KMS-11 (cell line): Measurements from ENCODE around the gene TAAR8.

ENCODE experiments used
- H2AFZ ChIP-seq: fragments of 200-600 bp; sonication (generic); 2 replicates; pipeline ENCODE4 v1.6.1; 2016; ENCODE audit warnings: antibody characterized with exemption, mixed run types, low read depth
- H3K27ac ChIP-seq: fragments of 200-600 bp; sonication (generic); 2 replicates; pipeline ENCODE4 v1.6.1; 2016; ENCODE audit warnings: mild to moderate bottlenecking, mixed run types
- H3K27me3 ChIP-seq: fragments of 200-600 bp; sonication (generic); 2 replicates; pipeline ENCODE4 v1.6.1; 2017; ENCODE audit warnings: mild to moderate bottlenecking, low read depth, mixed run types, moderate library complexity; ENCODE audit not compliant: insufficient read depth
- H3K36me3 ChIP-seq: fragments of 200-600 bp; sonication (generic); 2 replicates; pipeline ENCODE4 v1.6.1; 2017; ENCODE audit warnings: mild to moderate bottlenecking, mixed run types; ENCODE audit not compliant: insufficient read depth
- H3K4me1 ChIP-seq: fragments of 200-600 bp; sonication (generic); 2 replicates; pipeline ENCODE4 v1.6.1; 2016; ENCODE audit warnings: mild to moderate bottlenecking, low read depth, mixed run types; ENCODE audit not compliant: poor library complexity, severe bottlenecking
- H3K4me2 ChIP-seq: fragments of 200-600 bp; sonication (generic); 2 replicates; pipeline ENCODE4 v1.7.0; 2016; ENCODE audit warnings: mild to moderate bottlenecking, mixed run types
- H3K4me3 ChIP-seq: fragments of 200-600 bp; sonication (generic); IDR thresholded peaks from 2 replicates; pipeline ENCODE4 v1.6.1; 2017; ENCODE audit warnings: low read depth, low read length, mixed read lengths; ENCODE audit not compliant: insufficient read depth
- H3K79me2 ChIP-seq: fragments of 200-600 bp; sonication (generic); 2 replicates; pipeline ENCODE4 v1.6.1; 2016; ENCODE audit warnings: low read depth, mixed run types; ENCODE audit not compliant: insufficient read depth
- H3K9ac ChIP-seq: fragments of 200-600 bp; sonication (generic); 2 replicates; pipeline ENCODE4 v1.6.1; 2016; ENCODE audit warnings: mild to moderate bottlenecking, mixed run types
- H4K20me1 ChIP-seq: fragments of 200-600 bp; sonication (generic); 2 replicates; pipeline ENCODE4 v1.6.1; 2016; ENCODE audit warnings: mild to moderate bottlenecking, mixed run types; ENCODE audit not compliant: insufficient read depth
- TF ChIP-seq, protein P1 (sequence below): fragments of 200-600 bp; sonication (generic); conservative IDR thresholded peaks from 2 replicates; pipeline ENCODE4 v1.6.1; 2017; ENCODE audit warnings: low read depth, mild to moderate bottlenecking, antibody characterized with exemption, low read length, moderate library complexity, mixed read lengths

TAAR8 gene

DNA sequence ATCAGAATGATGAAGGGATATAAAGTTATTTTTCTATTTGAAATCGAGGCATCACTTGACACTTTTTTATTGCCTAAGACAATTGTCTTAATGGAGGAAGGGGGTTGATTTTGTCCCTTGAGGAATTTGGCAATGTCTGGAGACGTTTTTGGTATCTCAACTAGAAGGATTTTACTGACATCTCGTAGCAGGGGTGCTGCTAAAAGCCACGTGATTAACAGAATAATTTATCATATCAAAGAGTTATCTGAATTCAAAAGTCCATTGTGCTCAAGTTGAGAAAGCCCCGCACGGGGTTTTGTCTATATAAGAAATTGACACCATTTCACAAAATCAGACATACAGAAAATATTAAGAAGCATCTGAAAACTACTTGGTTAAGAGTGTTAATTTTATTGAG, 16.1 kb downstream of the TAAR8 start:
- no peaks in the 10 kb centered on the region for H4K20me1 ChIP-seq
- H3K27me3 ChIP-seq = no peaks in the 10 kb centered on the region
- H3K79me2 ChIP-seq = no peaks in the 10 kb centered on the region
- TF ChIP-seq, protein P1, sequence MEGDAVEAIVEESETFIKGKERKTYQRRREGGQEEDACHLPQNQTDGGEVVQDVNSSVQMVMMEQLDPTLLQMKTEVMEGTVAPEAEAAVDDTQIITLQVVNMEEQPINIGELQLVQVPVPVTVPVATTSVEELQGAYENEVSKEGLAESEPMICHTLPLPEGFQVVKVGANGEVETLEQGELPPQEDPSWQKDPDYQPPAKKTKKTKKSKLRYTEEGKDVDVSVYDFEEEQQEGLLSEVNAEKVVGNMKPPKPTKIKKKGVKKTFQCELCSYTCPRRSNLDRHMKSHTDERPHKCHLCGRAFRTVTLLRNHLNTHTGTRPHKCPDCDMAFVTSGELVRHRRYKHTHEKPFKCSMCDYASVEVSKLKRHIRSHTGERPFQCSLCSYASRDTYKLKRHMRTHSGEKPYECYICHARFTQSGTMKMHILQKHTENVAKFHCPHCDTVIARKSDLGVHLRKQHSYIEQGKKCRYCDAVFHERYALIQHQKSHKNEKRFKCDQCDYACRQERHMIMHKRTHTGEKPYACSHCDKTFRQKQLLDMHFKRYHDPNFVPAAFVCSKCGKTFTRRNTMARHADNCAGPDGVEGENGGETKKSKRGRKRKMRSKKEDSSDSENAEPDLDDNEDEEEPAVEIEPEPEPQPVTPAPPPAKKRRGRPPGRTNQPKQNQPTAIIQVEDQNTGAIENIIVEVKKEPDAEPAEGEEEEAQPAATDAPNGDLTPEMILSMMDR = no peak
- no peak overlapping the region for H3K27ac ChIP-seq
- no peak overlapping the region for H3K4me3 ChIP-seq
- H2AFZ ChIP-seq = no peak overlapping the region
- no peak overlapping the region for H3K4me2 ChIP-seq
- no peaks in the 10 kb centered on the region for H3K36me3 ChIP-seq
- H3K4me1 ChIP-seq = peaks cover 4% of the 10 kb centered on the region
- no peak overlapping the region for H3K9ac ChIP-seq

- H3K27ac ChIP-seq = no peak overlapping the region
- TF ChIP-seq, protein P1 = no peak
- no peak overlapping the region for H3K4me2 ChIP-seq
- H3K79me2 ChIP-seq = no peaks in the 10 kb centered on the region
- no peaks in the 10 kb centered on the region for H4K20me1 ChIP-seq
- no peaks in the 10 kb centered on the region for H3K36me3 ChIP-seq
- no peak overlapping the region for H3K9ac ChIP-seq
- H3K4me3 ChIP-seq = no peak overlapping the region
- H2AFZ ChIP-seq = no peak overlapping the region
- peaks cover 4% of the 10 kb centered on the region for H3K4me1 ChIP-seq
- H3K27me3 ChIP-seq = no peaks in the 10 kb centered on the region
These were observed 16.7 kb downstream of the TAAR8 start for GRCh38 chr6:132569170-132569569.

GRCh38 chr6:132570221-132570777, 17.8 kb downstream of the TAAR8 start, which contains the start of gene TAAR6:
TAAR6 (plus strand) TSS chr6:132570322; CDS start chr6:132570322, 0 bp downstream.
- no peak within 1 kb of the TSS for H3K27ac ChIP-seq
- H2AFZ ChIP-seq = no peak within 1 kb of the TSS
- H3K36me3 ChIP-seq = no peaks in the 10 kb centered on the region
- H3K4me1 ChIP-seq = peaks cover 4% of the 10 kb centered on the region
- H3K4me2 ChIP-seq = no peak within 1 kb of the TSS
- no peak within 1 kb of the TSS for H3K9ac ChIP-seq
- TF ChIP-seq, protein P1 = no peak
- H4K20me1 ChIP-seq = no peaks in the 10 kb centered on the region
- H3K27me3 ChIP-seq = no peaks in the 10 kb centered on the region
- H3K79me2 ChIP-seq = no peaks in the 10 kb centered on the region
- H3K4me3 ChIP-seq = no peak within 1 kb of the TSS

DNA sequence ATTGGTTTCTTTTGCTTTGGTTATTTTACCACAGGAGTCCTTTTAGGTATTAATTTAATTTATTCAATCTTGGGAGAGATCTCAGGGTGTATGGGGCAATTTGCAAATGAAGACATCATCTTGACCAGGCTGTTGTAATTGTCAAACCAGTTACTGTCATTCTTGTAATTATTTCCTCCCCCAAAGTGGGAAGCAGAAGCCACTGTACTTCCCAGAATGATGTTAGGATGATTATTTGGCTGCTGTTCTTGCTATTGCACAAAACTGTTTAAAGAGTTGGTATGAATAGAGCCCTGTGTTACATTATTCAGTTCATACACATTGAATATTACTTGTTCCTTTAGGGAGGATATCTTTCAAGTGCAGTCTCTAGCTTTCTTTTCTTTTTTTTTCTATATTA, 19.3 kb downstream of the TAAR8 start:
- no peak overlapping the region for H2AFZ ChIP-seq
- H4K20me1 ChIP-seq = no peaks in the 10 kb centered on the region
- H3K27me3 ChIP-seq = no peaks in the 10 kb centered on the region
- H3K79me2 ChIP-seq = no peaks in the 10 kb centered on the region
- no peak overlapping the region for H3K27ac ChIP-seq
- H3K4me2 ChIP-seq = no peak overlapping the region
- no peaks in the 10 kb centered on the region for H3K36me3 ChIP-seq
- H3K9ac ChIP-seq = no peak overlapping the region
- H3K4me3 ChIP-seq = no peak overlapping the region
- peaks cover 4% of the 10 kb centered on the region for H3K4me1 ChIP-seq
- TF ChIP-seq, protein P1 = no peak
